Testis (tissue), 3 donors: ENCODE measurements around the gene CDK14. TPM values are rescaled to one million over a fixed set of nuclear protein-coding genes. Genes with fewer than 3 reads are reported as not detected.

Experiments used
- DNase-seq: peaks from one replicate; pipeline ENCODE4 v3.0.0-alpha.2; 2019
- H3K27ac ChIP-seq, 2 donors: fragments of 200-600 bp; sonication (generic); one replicate each; pipeline ENCODE4 v1.5.1; 2019
- H3K27me3 ChIP-seq: fragments of 200-600 bp; sonication (generic); one replicate; pipeline ENCODE4 v1.5.1; 2019
- H3K36me3 ChIP-seq: fragments of 200-600 bp; sonication (generic); one replicate; pipeline ENCODE4 v1.5.1; 2017; ENCODE audit warnings: low read depth; ENCODE audit errors: missing control alignments
- H3K4me1 ChIP-seq: fragments of 200-600 bp; sonication (generic); one replicate; pipeline ENCODE4 v1.5.1; 2019
- H3K4me3 ChIP-seq, 2 donors: fragments of 200-600 bp; sonication (generic); one replicate each; pipeline ENCODE4 v1.5.1; 2017 to 2019
- H3K9me3 ChIP-seq: fragments of 200-600 bp; sonication (generic); one replicate; pipeline ENCODE4 v1.5.1; 2017
- CTCF ChIP-seq, 3 experiments: fragments of 450-650 bp in 2 of 3; fragments of 200-600 bp in 1 of 3; sonication (generic) in 1 of 3; IDR thresholded peaks; one replicate each; pipeline ENCODE4 v1.5.1; 2016 to 2019; ENCODE audit warnings: antibody characterized with exemption in 3 of 3, mild to moderate bottlenecking in 2 of 3, moderate library complexity in 1 of 3
- POLR2A ChIP-seq: fragments of 450-650 bp; IDR thresholded peaks from one replicate; pipeline ENCODE4 v1.6.1; 2017; ENCODE audit warnings: antibody characterized with exemption, mild to moderate bottlenecking, moderate library complexity
- WGBS, 2 donors: methylation state at CpG; one replicate each; pipeline ENCODE4 v1.1.5; 2018; 5-methylcytosine and 5-hydroxymethylcytosine counted together
- intact Hi-C: fragments of 100-400 bp; cut with DNase I; formaldehyde crosslinking; loops from one replicate; pipeline ENCODE4 v1.15.1; 2023; ENCODE audit warnings: low total_unique reads
- polyA plus RNA-seq: library from polyadenylated mRNA; stranded (reverse); fragments of 350-450 nt; fragmentation: Illumina TruSeq; extraction: RNeasy Lipid Tissue Mini Kit (QIAGEN cat#74804); gene quantifications from one replicate; pipeline ENCODE4 v1.2.3, GENCODE V29; 2014; ENCODE audit warnings: low read depth, low replicate concordance; ENCODE audit not compliant: insufficient read depth
- total RNA-seq, 2 donors: library from RNA; depleted of rRNA; stranded (reverse); fragments of >200 nt; gene quantifications; one replicate each; pipeline ENCODE4 v1.2.3, GENCODE V29; 2016

The CDK14 gene
- total and polyA plus RNA-seq, 3 donors from 2014 or later = 18.9 to 22.7 (median 19.5) TPM

- Histone ChIP-seq H3K27me3 (no peaks in the 10 kb centered on the region), H3K4me3 (no peak overlapping the region), H3K27ac (peak overlapping the region in 1 of 2 donors; percentile 2), H3K36me3 (no peaks in the 10 kb centered on the region), H3K4me1 (no peaks in the 10 kb centered on the region), H3K9me3 (no peaks in the 10 kb centered on the region)
- no peak for DNase-seq
- 59 to 60% methylated on average over 2 of the region's 2 CpGs for WGBS, 2 donors
- intact Hi-C loops = no loop called here
- TF ChIP-seq CTCF (IDR thresholded peaks at IDR 0.05) (peak in 2 of 3 experiments; percentile 15 to 48), POLR2A (no peak)
Measured at GRCh38 chr7:91082852-91083495, 486.9 kb downstream of the CDK14 start.

- Histone ChIP-seq H3K4me1 (no peaks in the 10 kb centered on the region), H3K27ac (no peak overlapping the region), H3K36me3 (no peaks in the 10 kb centered on the region), H3K9me3 (no peaks in the 10 kb centered on the region), H3K27me3 (no peaks in the 10 kb centered on the region), H3K4me3 (no peak overlapping the region)
- 66 to 79% methylated on average over 3 of the region's 3 CpGs for WGBS, 2 donors
- TF ChIP-seq CTCF (IDR thresholded peaks at IDR 0.05) (no peak), POLR2A (no peak)
- peak; percentile 38 for DNase-seq
- intact Hi-C loops = no loop called here
Measured at GRCh38 chr7:91083855-91084644, 487.9 kb downstream of the CDK14 start.

GRCh38 chr7:91085175-91085574, 489.1 kb downstream of the CDK14 start:
- H3K9me3 ChIP-seq = no peaks in the 10 kb centered on the region
- no peaks in the 10 kb centered on the region for H3K4me1 ChIP-seq
- H3K36me3 ChIP-seq = no peaks in the 10 kb centered on the region
- no peak for DNase-seq
- TF ChIP-seq CTCF (IDR thresholded peaks at IDR 0.05) = no peak
- TF ChIP-seq POLR2A = no peak
- intact Hi-C loops = no loop called here
- no peaks in the 10 kb centered on the region for H3K27me3 ChIP-seq
- no peak overlapping the region for H3K4me3 ChIP-seq
- H3K27ac ChIP-seq = no peak overlapping the region
- 76 to 97% methylated on average over 4 of the region's 4 CpGs for WGBS, 2 donors

GRCh38 chr7:91086200-91086599, 490.1 kb downstream of the CDK14 start:
- no peaks in the 10 kb centered on the region for H3K9me3 ChIP-seq
- no peak overlapping the region for H3K27ac ChIP-seq
- no peak for DNase-seq
- H3K27me3 ChIP-seq = no peaks in the 10 kb centered on the region
- 52 to 65% methylated on average over 4 of the region's 4 CpGs for WGBS, 2 donors
- H3K36me3 ChIP-seq = no peaks in the 10 kb centered on the region
- no peak overlapping the region for H3K4me3 ChIP-seq
- TF ChIP-seq CTCF (IDR thresholded peaks at IDR 0.05) (no peak), POLR2A (no peak)
- intact Hi-C loops = no loop called here
- no peaks in the 10 kb centered on the region for H3K4me1 ChIP-seq
